GM12878 (cell line): ENCODE data around the gene LCORL. TPM values are rescaled to one million over a fixed set of nuclear protein-coding genes. Genes with fewer than 3 reads are reported as not detected.

Experiments
- ATAC-seq: fragments of 200-7000 bp; cut with Tn5 transposase; 3 replicates; pipeline ENCODE4 v1.9.1; 2020; ENCODE audit warnings: mild to moderate bottlenecking, moderate library complexity
- BruUV-seq: library from RNA; stranded (reverse); fragments of 400-500 nt; replicated peaks from 2 replicates; lab custom pipeline; 2021; lab: Mats Ljungman, UMichigan
- CTCF ChIA-PET: fragments of 300-600 bp; sonication (Branson Sonifier 250); formaldehyde crosslinking; extraction: SDS; loops from one replicate; lab custom pipeline; 2021; ENCODE audit warnings: inconsistent platforms; lab: Yijun Ruan, JAX
- POLR2A ChIA-PET: fragments of 350-600 bp; formaldehyde crosslinking; extraction: SDS; loops from one replicate; lab custom pipeline; 2021; ENCODE audit warnings: inconsistent platforms; lab: Charles Lee
- RAD21 ChIA-PET: fragments of 300-600 bp; sonication (Branson Sonifier 250); formaldehyde crosslinking; loops from one replicate; lab custom pipeline; 2023; ENCODE audit warnings: antibody characterized with exemption; ENCODE audit not compliant: unreplicated experiment; lab: Charles Lee
- SMC1A ChIA-PET: fragments of 300-600 bp; sonication (Branson Sonifier 250); formaldehyde crosslinking; loops from one replicate; lab custom pipeline; 2023; ENCODE audit not compliant: unreplicated experiment, uncharacterized antibody; lab: Charles Lee
- DNase-seq: peaks from one replicate; pipeline ENCODE4 v3.0.0-alpha.2; 2011; ENCODE audit warnings: low read depth, low spot score
- FAIRE-seq: peaks from 3 replicates; lab custom pipeline; 2011; peaks lifted over from hg19 to GRCh38; lab: Jason Lieb, UNC
- H2AFZ ChIP-seq: 2 replicates; pipeline ENCODE4 v1.6.0; 2011; ENCODE audit warnings: low read depth, low read length, control low read depth; ENCODE audit not compliant: control insufficient read depth
- H3K27ac ChIP-seq: 2 replicates; pipeline ENCODE4 v1.5.1; 2011; ENCODE audit warnings: control low read depth; ENCODE audit not compliant: control insufficient read depth, insufficient read depth
- H3K27me3 ChIP-seq, 2 experiments: replicated peaks in 1 of 2; 2 replicates each; pipeline versions ENCODE4 v1.6.0 to v1.6.1; 2011; ENCODE audit warnings: low read length in 1 of 2; ENCODE audit not compliant: control insufficient read depth in 2 of 2, insufficient read depth in 2 of 2
- H3K36me3 ChIP-seq, 2 experiments: 2 replicates each; pipeline ENCODE4 v1.5.1; 2011; ENCODE audit warnings: low read length in 1 of 2; ENCODE audit not compliant: control insufficient read depth in 2 of 2, insufficient read depth in 2 of 2
- H3K4me1 ChIP-seq: 2 replicates; pipeline ENCODE4 v1.6.1; 2011; ENCODE audit warnings: mild to moderate bottlenecking, low read length, moderate library complexity, mixed read lengths; ENCODE audit not compliant: control insufficient read depth, insufficient read depth
- H3K4me2 ChIP-seq: 2 replicates; pipeline ENCODE4 v1.6.0; 2011; ENCODE audit warnings: control low read depth; ENCODE audit not compliant: control insufficient read depth, insufficient read depth
- H3K4me3 ChIP-seq: fragments of 200-600 bp; sonication (generic); 2 replicates; pipeline ENCODE4 v1.5.1; 2016
- H3K79me2 ChIP-seq: 2 replicates; pipeline ENCODE4 v1.6.0; 2011; ENCODE audit warnings: low read length; ENCODE audit not compliant: control insufficient read depth, insufficient read depth
- H3K9ac ChIP-seq: 2 replicates; pipeline ENCODE4 v1.8.0; 2011; ENCODE audit warnings: low read length, control low read depth, mixed read lengths; ENCODE audit not compliant: control insufficient read depth, insufficient read depth
- H3K9me3 ChIP-seq: replicated peaks from 3 replicates; pipeline ENCODE4 v1.5.1; 2011; ENCODE audit warnings: mild to moderate bottlenecking, low read length; ENCODE audit not compliant: control insufficient read depth, insufficient read depth
- H4K20me1 ChIP-seq: 2 replicates; pipeline ENCODE4 v1.6.0; 2011; ENCODE audit not compliant: control insufficient read depth, insufficient read depth
- CBX5 ChIP-seq: sonication (generic); IDR thresholded peaks from 2 replicates; pipeline ENCODE4 v1.6.1; 2016; ENCODE audit warnings: low read depth, moderate library complexity, mild to moderate bottlenecking, inconsistent platforms
- CEBPZ ChIP-seq: fragments of 150-350 bp; IDR thresholded peaks from 2 replicates; pipeline ENCODE4 v1.6.1; 2016; ENCODE audit warnings: low read depth, low read length
- DPF2 ChIP-seq: fragments of 450-650 bp; IDR thresholded peaks from 2 replicates; pipeline ENCODE4 v1.6.1; 2017; ENCODE audit warnings: mild to moderate bottlenecking
- HDAC6 ChIP-seq: fragments of 200-600 bp; sonication (generic); IDR thresholded peaks from one replicate; pipeline ENCODE4 v1.8.0; 2017; ENCODE audit warnings: antibody characterized with exemption; ENCODE audit not compliant: unreplicated experiment
- NBN ChIP-seq: fragments of 450-650 bp; IDR thresholded peaks from 2 replicates; pipeline ENCODE4 v1.6.1; 2016
- PAX5 ChIP-seq: IDR thresholded peaks from 2 replicates; pipeline ENCODE4 v1.6.1; 2011; ENCODE audit warnings: low read depth, low read length, borderline replicate concordance
- POLR2AphosphoS5 ChIP-seq: IDR thresholded peaks from 2 replicates; pipeline ENCODE4 v1.6.1; 2011; ENCODE audit warnings: mild to moderate bottlenecking, low read length, inconsistent platforms
- WGBS: methylation state at CpG from one replicate; pipeline ENCODE4 v1.1.6; 2016; ENCODE audit warnings: low lambda C conversion rate; ENCODE audit not compliant: insufficient replicate concordance, insufficient coverage; ENCODE audit errors: missing lambda C conversion rate; 5-methylcytosine and 5-hydroxymethylcytosine counted together
- in situ Hi-C: fragments of 300-500 bp; cut with MboI; formaldehyde crosslinking; loops from 9 replicates; pipeline ENCODE4 v1.14.3; 2018; ENCODE audit warnings: mixed read lengths
- intact Hi-C: fragments of 100-400 bp; cut with micrococcal nuclease; formaldehyde crosslinking; loops from one replicate; pipeline ENCODE4 v1.14.2; 2022; ENCODE audit not compliant: unreplicated experiment
- polyA plus RNA-seq, 11 experiments: library from polyadenylated mRNA; depleted of rRNA in 4 of 11; unstranded in 6 of 11; stranded (reverse) in 5 of 11; fragments of >200 nt; fragmentation: Nextera tagmentation in 4 of 11; fragmentation: Illumina TruSeq in 1 of 11; extraction: Ambion mirVana in 4 of 11; extraction: Trizol in 1 of 11; gene quantifications; 1 replicate in 1 of 11; 2 replicates in 10 of 11; pipeline versions ENCODE4 v1.2.1 to v1.2.3, GENCODE V29; 2011 to 2016; ENCODE audit warnings: inconsistent platforms in 2 of 11, missing spikeins in 2 of 11, low read depth in 1 of 11
- total RNA-seq, 4 experiments: library from RNA; depleted of rRNA in 3 of 4; stranded (reverse); fragments of >200 nt in 3 of 4; fragmentation: Illumina TruSeq in 1 of 4; extraction: Trizol in 1 of 4; gene quantifications; 2 replicates each; pipeline versions ENCODE4 v1.2.1 to v1.2.3, GENCODE V29; 2013 to 2021
- TF ChIP-seq, protein P1 (sequence below): IDR thresholded peaks from 2 replicates; pipeline ENCODE4 v1.6.1; 2012; ENCODE audit warnings: low read depth, low read length, improper control_type of control experiment
- TF ChIP-seq, protein P2 (sequence below): fragments of 450-650 bp; formaldehyde crosslinking; IDR thresholded peaks from 2 replicates; pipeline ENCODE4 v1.5.0; 2022; ENCODE audit warnings: mild to moderate bottlenecking, missing genetic modification characterization
- TF ChIP-seq, protein P3 (sequence below): fragments of 450-650 bp; IDR thresholded peaks from 2 replicates; pipeline ENCODE4 v1.6.1; 2017; ENCODE audit warnings: borderline replicate concordance

LCORL gene
- total and polyA plus RNA-seq, 10 of the 15 experiments (the other 5 are each of a cell fraction or from before 2014, with no cell fraction given) = 2.2 to 9.8 (median 5.9) TPM

DNA sequence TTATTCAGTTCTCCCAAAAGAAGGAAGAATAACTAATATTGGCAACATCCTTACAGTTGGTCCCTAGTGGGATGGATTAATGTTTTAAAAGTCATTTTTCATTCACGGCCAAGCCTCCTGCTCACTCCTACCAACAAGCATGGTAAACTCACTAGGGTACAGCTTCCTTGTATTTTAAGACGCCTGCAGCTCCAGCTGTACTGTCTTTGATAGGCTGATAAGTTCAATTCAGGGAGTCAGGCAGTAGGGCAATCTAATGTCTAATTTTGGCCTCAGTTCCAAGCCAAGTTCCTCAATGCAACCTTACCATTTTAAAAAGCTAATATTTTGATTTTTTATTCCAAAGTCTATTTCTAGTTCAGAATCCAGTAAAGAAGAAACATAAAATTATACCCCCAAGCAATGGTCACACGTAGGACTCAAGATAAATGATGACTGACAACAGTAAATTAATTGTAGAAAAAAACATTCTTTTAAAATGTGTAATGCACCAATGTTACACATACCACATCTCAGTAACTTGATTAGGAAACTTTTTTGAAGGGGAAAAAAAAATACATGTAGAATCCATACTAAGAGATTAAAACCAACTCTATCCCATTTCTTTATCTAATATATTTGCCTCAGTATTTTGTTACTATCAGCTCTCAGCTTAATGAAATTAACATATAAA lies 9.3 kb downstream of the LCORL start:
- SMC1A ChIA-PET = interaction anchor here (0.9 to 1.7 kb wide), 5 partner anchors 7 to 195 kb away, joined by 3 to 7 read pairs (median 4); partner anchors contain the start of gene LCORL
- in situ Hi-C loops (no loop called here), intact Hi-C loops (no loop called here)
- Histone ChIP-seq H3K4me3 (no peak overlapping the region), H3K79me2 (peaks cover 61% of the 10 kb centered on the region), H3K36me3 (no peaks in the 10 kb centered on the region), H3K4me2 (no peak overlapping the region), H3K9me3 (no peaks in the 10 kb centered on the region; the same call in 1 of the 3 replicates), H3K27me3 (no peaks in the 10 kb centered on the region), H3K4me1 (no peaks in the 10 kb centered on the region), H3K27ac (no peak overlapping the region), H4K20me1 (no peaks in the 10 kb centered on the region), H2AFZ (no peak overlapping the region), H3K9ac (no peak overlapping the region)
- RAD21 ChIA-PET = no interaction called here
- CTCF ChIA-PET = interaction anchor here (0.7 to 1.6 kb wide), 2 partner anchors 19 to 77 kb away, joined by 3 read pairs; no protein-coding TSS in a partner anchor
- ATAC-seq = no peak
- POLR2A ChIA-PET = interaction anchor here (0.7 to 1.2 kb wide), 2 partner anchors 10 to 14 kb away, joined by 3 to 4 read pairs; no protein-coding TSS in a partner anchor
- FAIRE-seq = no peak
- no TSS peak for BruUV-seq
- 80% methylated on average over 3 of the region's 3 CpGs for WGBS
- DNase-seq = no peak
- TF ChIP-seq HDAC6 = no peak
- TF ChIP-seq, protein P1, sequence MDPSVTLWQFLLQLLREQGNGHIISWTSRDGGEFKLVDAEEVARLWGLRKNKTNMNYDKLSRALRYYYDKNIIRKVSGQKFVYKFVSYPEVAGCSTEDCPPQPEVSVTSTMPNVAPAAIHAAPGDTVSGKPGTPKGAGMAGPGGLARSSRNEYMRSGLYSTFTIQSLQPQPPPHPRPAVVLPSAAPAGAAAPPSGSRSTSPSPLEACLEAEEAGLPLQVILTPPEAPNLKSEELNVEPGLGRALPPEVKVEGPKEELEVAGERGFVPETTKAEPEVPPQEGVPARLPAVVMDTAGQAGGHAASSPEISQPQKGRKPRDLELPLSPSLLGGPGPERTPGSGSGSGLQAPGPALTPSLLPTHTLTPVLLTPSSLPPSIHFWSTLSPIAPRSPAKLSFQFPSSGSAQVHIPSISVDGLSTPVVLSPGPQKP = no peak
- no peak for TF ChIP-seq PAX5
- TF ChIP-seq, protein P2, sequence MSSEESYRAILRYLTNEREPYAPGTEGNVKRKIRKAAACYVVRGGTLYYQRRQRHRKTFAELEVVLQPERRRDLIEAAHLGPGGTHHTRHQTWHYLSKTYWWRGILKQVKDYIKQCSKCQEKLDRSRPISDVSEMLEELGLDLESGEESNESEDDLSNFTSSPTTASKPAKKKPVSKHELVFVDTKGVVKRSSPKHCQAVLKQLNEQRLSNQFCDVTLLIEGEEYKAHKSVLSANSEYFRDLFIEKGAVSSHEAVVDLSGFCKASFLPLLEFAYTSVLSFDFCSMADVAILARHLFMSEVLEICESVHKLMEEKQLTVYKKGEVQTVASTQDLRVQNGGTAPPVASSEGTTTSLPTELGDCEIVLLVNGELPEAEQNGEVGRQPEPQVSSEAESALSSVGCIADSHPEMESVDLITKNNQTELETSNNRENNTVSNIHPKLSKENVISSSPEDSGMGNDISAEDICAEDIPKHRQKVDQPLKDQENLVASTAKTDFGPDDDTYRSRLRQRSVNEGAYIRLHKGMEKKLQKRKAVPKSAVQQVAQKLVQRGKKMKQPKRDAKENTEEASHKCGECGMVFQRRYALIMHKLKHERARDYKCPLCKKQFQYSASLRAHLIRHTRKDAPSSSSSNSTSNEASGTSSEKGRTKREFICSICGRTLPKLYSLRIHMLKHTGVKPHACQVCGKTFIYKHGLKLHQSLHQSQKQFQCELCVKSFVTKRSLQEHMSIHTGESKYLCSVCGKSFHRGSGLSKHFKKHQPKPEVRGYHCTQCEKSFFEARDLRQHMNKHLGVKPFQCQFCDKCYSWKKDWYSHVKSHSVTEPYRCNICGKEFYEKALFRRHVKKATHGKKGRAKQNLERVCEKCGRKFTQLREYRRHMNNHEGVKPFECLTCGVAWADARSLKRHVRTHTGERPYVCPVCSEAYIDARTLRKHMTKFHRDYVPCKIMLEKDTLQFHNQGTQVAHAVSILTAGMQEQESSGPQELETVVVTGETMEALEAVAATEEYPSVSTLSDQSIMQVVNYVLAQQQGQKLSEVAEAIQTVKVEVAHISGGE (CRISPR knock-in tag) = no peak
- no peak for TF ChIP-seq CEBPZ
- no peak for TF ChIP-seq NBN
- TF ChIP-seq POLR2AphosphoS5 = no peak
- TF ChIP-seq CBX5 = no peak
- no peak for TF ChIP-seq DPF2
- TF ChIP-seq, protein P3, sequence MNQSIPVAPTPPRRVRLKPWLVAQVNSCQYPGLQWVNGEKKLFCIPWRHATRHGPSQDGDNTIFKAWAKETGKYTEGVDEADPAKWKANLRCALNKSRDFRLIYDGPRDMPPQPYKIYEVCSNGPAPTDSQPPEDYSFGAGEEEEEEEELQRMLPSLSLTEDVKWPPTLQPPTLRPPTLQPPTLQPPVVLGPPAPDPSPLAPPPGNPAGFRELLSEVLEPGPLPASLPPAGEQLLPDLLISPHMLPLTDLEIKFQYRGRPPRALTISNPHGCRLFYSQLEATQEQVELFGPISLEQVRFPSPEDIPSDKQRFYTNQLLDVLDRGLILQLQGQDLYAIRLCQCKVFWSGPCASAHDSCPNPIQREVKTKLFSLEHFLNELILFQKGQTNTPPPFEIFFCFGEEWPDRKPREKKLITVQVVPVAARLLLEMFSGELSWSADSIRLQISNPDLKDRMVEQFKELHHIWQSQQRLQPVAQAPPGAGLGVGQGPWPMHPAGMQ = no peak
